HG02610 (cell line): ENCODE data around the gene COX10.
"Not testable (repeated sequence)": the region's sequence is repeated elsewhere in the genome, so short reads cannot be mapped to it uniquely, and the experiment has no call there.

Source experiments
- ATAC-seq: cut with Tn5 transposase; IDR thresholded peaks from one replicate; pipeline ENCODE4 v1.9.1; 2021; ENCODE audit warnings: mild to moderate bottlenecking, moderate library complexity; ENCODE audit not compliant: unreplicated experiment

The COX10 gene

DNA sequence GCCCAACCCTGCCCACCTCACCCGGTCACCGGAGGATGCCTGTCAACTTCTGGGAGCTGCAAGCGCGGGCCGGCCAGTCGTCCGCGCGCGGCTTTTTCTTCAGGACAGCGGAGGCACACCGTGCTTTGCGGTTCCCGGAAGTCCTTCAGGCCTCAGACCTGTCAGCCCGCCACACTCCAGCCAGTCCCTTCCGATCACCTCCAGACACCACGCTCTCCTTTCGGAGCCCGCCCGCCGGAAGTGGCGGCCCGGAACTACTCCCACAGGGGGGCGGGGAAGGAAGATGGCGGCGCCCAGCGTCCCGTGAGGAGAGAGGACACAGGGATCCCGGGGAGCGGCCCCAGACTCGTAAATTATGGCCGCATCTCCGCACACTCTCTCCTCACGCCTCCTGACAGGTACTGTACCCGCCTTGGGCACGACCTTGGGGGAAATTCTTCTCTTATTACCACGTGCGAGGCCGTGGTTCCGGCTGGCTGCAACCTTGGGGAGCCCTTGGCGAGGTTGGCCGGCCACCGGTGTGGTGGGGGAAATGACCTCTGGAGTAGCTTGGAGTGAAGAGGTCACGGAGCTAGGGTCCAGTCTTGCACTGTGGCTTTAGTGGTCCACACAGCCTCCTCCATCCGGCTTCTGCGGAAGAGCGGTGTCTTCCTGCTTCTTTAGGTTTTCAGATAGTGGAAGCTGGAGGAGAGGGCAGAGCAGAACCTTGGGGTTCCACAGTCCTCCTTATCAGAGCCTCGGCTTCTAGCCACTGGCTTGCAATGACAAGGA lies at the start of gene COX10:
Gene COX10 (plus strand): TSS at position 254 of the 771 bp plus-strand sequence. CDS start 102 bp downstream, at position 356.
- ATAC-seq = peak; percentile 98

- ATAC-seq = not testable (repeated sequence)
Measured at GRCh38 chr17:14021651-14022294, 47.5 kb upstream of the COX10 start.

DNA sequence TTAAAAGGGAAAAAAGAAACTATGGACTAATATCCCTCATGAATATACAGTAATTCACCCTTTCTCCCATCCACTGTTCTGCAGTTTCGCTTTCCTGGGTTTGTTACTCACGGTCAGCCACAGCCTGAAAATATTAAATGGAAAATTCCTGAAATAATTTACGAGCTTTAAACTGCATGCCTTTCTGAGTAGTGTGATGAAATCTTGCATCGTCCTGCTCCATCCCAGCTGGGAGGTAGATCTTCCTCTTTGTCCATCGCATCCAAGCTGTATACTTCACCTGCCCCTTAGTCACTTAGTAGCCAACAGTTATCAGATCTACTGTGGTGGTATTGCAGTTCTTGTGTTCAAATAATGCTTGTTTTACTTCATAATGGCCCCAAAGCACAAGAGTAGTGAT lies 39.5 kb upstream of the COX10 start:
- not testable (repeated sequence) for ATAC-seq

- ATAC-seq = no peak
Measured at GRCh38 chr17:14032234-14032633, 37.1 kb upstream of the COX10 start.

DNA sequence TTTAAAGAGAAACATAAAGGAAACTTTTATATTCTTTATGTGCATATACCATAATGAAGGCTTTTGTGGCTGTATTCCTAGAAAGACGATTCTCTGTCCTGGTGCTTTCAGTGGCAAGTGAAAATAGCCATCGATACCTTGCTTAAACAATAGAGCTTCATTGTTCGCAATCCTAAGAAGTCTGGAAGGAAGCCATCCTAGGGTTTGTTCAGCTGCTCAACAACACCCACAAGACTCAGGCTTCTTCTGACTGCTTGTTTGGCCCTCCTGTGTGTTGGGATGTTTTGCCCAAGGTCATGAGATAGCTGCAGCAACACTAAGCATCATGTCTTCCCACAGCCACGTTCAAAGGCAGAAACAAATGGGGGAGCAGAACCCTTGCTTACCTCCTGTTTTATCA lies 36.1 kb upstream of the COX10 start:
- ATAC-seq = no peak

- no peak for ATAC-seq
Measured at GRCh38 chr17:14037453-14037852, 31.9 kb upstream of the COX10 start.

DNA sequence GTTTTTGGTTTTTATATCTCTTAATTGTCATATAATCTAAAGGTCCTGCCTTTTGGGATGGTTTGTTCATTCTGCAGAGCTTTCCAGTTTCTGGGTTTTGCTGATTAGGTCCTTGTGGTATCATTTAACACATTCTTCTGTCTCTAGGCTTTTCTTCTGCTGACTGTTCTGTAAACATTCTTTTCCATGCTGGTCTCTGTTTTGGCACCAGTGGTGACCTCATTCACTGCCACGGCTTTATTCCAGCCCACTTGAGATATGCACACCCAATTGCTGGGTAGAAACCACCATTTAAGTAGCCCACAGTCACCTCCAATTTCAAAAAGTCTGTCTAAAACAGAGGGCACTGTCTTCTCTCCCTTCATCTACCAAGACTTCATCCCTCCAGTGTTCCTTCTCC lies 31.1 kb upstream of the COX10 start:
- no peak for ATAC-seq

DNA sequence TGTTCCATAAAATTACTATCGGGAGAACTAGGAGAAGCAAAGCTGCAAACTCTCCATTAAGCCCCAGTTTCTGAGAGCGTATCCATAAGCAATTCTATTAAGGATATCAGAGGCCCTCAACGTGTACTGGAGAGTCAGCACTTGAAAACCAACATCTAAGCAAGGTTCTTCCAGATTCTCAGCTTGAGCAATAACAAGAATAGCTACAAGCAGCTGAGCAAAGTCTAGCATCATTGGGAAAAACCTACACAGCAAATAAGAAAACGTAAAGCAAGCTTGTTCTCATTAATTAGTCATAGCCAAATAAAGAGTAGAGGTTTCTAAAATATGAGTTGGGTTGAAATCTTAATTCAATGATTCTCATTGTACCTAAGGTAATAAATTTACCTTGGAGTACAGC lies 26.9 kb upstream of the COX10 start:
- peak; percentile 72 for ATAC-seq

DNA sequence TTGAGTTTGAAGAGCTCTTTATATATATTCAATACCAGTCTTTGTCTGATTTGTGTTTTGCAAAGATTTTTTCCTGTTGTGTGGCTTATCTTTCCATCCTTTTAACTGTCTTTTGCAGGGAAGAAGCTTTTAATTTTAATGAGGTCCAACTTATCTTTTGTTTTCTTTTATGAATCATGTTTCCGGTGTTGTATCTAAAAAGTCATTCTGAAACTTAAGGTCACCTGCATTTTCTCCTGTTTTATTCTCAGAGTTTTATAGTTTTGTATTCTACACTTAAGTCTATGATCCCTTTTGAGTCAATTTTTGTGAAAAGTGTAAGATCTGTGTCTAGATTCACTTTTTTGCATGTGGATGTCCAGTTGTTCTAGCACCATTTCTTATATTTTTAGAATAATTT lies 24.6 kb upstream of the COX10 start:
- no peak for ATAC-seq

- ATAC-seq = no peak
Measured at GRCh38 chr17:14046978-14047377, 22.3 kb upstream of the COX10 start.

DNA sequence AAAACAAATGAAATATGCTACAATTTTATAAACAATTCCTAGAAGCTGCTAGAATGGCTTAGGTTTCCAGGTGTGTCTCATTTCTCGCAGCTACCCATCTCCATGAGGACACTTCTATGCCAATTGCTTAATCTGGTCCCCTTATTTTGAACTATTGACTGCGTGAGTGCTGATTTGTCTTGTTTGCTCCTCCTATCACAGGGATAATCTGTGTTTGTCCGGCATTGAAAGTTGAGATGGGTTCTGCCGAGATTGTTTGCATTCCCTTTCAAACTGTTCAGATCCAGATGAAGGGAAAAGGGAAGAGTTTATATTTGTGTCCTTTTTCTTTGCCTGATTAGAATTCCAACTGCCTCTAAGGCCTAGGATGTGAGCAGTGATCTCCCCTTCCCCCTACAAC lies 21.7 kb upstream of the COX10 start:
- ATAC-seq = no peak

GRCh38 chr17:14048169-14048568 lies 21.1 kb upstream of the COX10 start:
- no peak for ATAC-seq

- no peak for ATAC-seq
Measured at GRCh38 chr17:14050616-14051015, 18.7 kb upstream of the COX10 start.

- ATAC-seq = no peak
Measured at GRCh38 chr17:14051692-14052091, 17.6 kb upstream of the COX10 start.

- no peak for ATAC-seq
Measured at GRCh38 chr17:14052886-14053615, 16.3 kb upstream of the COX10 start.

GRCh38 chr17:14057591-14057990 lies 11.7 kb upstream of the COX10 start:
- no peak for ATAC-seq

DNA sequence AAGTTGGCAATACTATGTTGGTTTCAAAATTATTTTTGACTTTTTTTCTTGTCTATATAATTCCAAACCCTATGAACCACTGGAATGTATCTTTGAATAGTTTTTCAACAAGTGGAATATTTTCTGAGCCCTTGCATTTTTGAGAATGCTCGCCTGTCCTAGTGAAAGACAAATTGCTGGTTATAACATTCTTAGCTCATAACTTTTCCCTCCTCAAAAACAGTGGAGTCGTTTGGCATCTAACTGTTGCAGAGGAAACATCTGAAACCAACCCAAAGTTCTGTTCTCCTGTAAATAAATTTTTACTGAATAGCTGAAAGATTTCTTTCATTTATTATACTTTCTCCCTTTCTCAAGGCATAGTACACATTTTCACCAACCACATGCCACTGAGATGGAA lies 11.3 kb upstream of the COX10 start:
- ATAC-seq = no peak

DNA sequence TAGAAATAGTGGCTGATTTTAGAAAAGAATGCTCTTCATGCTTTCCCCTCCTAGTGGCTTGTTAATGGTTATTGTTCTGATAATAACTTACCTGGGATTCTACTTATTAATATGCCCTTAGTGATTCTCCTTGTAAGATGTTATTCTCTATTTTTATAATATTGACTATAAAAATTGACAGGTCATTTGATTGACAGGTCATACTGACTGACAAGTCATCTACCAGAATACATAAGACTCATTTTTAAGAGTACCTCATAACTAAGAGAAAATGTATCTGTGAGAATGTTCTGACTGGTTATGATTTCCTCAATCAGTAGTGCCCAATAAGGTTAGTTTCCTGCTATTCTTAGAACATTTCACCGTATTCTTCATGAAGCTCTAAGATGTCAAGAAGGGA lies 8.6 kb upstream of the COX10 start:
- ATAC-seq = no peak

- ATAC-seq = no peak
Measured at GRCh38 chr17:14061666-14062560, 7.4 kb upstream of the COX10 start.

DNA sequence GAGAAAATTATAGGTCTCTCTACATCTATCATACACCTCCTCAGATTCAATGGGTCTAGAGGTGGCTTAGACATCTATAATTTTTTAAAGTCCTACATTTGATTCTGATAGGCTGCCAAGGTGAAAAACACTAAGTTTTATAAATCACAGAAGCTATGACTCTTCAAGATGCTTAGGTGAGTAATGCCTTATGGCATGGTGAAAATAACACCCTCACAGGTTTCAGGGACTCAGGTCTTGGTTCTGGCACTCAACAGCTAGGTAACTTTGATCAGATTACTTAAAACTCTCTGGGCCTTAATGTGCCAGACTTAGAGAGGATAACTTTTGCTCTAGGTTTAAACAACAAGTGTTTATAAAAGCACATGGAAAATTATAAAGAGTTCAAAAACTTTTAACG lies 2.0 kb upstream of the COX10 start:
- ATAC-seq = no peak
